DOHH2 (cell line): Measurements from ENCODE around the gene PIK3R2.

ENCODE experiments used
- H3F3A ChIP-seq: fragments of 200-600 bp; sonication (generic), shearing (Covaris generic); 2 replicates; pipeline ENCODE4 v1.6.0; 2016; ENCODE audit warnings: antibody characterized with exemption, mild to moderate bottlenecking; ENCODE audit not compliant: control insufficient read depth, insufficient read depth
- H3K27ac ChIP-seq: fragments of 200-600 bp; sonication (generic); 2 replicates; pipeline ENCODE4 v1.5.1; 2014; ENCODE audit warnings: low read depth, mild to moderate bottlenecking, low read length, moderate library complexity
- H3K27me3 ChIP-seq: fragments of 200-600 bp; sonication (generic); 2 replicates; pipeline ENCODE4 v1.6.1; 2014; ENCODE audit warnings: mild to moderate bottlenecking, low read length, mixed read lengths; ENCODE audit not compliant: control insufficient read depth
- H3K36me3 ChIP-seq: fragments of 200-600 bp; sonication (generic); 2 replicates; pipeline ENCODE4 v1.6.1; 2014; ENCODE audit warnings: mild to moderate bottlenecking, low read length, moderate library complexity, mixed read lengths; ENCODE audit not compliant: control insufficient read depth
- H3K4me1 ChIP-seq: fragments of 200-600 bp; sonication (generic); 2 replicates; pipeline ENCODE4 v1.6.1; 2014; ENCODE audit warnings: mild to moderate bottlenecking, low read length, mixed read lengths; ENCODE audit not compliant: control insufficient read depth
- H3K4me2 ChIP-seq: fragments of 200-600 bp; sonication (generic); 2 replicates; pipeline ENCODE4 v1.6.0; 2014; ENCODE audit warnings: mild to moderate bottlenecking, low read length, moderate library complexity
- H3K4me3 ChIP-seq: fragments of 200-600 bp; sonication (generic); 2 replicates; pipeline ENCODE4 v1.5.1; 2014; ENCODE audit warnings: mild to moderate bottlenecking, low read length, mixed read lengths
- H3K79me2 ChIP-seq: fragments of 200-600 bp; sonication (generic); 2 replicates; pipeline ENCODE4 v1.6.1; 2014; ENCODE audit warnings: mild to moderate bottlenecking, low read length, mixed read lengths; ENCODE audit not compliant: control insufficient read depth
- H3K9me2 ChIP-seq: fragments of 200-600 bp; sonication (generic); replicated peaks from 2 replicates; pipeline ENCODE4 v1.6.1; 2014; ENCODE audit warnings: mild to moderate bottlenecking, low read length, mixed read lengths; ENCODE audit not compliant: control insufficient read depth
- H3K9me3 ChIP-seq: fragments of 200-600 bp; sonication (generic); 2 replicates; pipeline ENCODE4 v1.6.1; 2014; ENCODE audit warnings: antibody characterized with exemption, low read length, mixed read lengths; ENCODE audit not compliant: control insufficient read depth, insufficient read depth
- H4K20me1 ChIP-seq: fragments of 200-600 bp; sonication (generic); 2 replicates; pipeline ENCODE4 v1.6.0; 2014; ENCODE audit warnings: low read depth, mild to moderate bottlenecking, antibody characterized with exemption, low read length, moderate library complexity; ENCODE audit not compliant: control insufficient read depth, insufficient read depth
- CTCF ChIP-seq: fragments of 200-600 bp; sonication (generic); IDR thresholded peaks from one replicate; pipeline ENCODE4 v1.5.1; 2014; ENCODE audit warnings: antibody characterized with exemption, mild to moderate bottlenecking, low read depth, low read length; ENCODE audit not compliant: poor library complexity, severe bottlenecking
- EZH2phosphoT487 ChIP-seq: fragments of 200-600 bp; sonication (generic); IDR thresholded peaks from 2 replicates; pipeline ENCODE4 v1.6.1; 2017; ENCODE audit warnings: borderline replicate concordance, mild to moderate bottlenecking, antibody characterized with exemption, low read length, moderate library complexity, mixed read lengths

Gene PIK3R2

DNA sequence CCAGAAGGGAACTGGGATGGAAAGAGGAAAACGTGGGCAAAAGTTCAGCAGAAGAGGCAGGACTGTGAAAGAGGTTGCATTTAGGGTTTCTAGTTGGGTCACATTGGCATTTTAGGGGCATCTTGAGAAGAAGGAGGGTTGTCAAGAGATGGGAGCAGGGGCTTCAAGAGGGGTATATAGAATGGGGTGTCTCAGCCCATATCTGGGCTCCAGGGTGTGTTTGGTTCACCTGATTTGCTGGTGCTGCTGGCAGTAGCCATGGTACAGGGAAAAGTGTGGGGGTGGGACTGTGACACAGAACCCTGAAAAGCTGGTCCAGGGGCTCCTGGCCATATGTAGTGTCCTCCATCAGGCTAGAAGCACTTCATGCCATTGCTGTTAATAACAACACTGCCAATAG lies 32.8 kb upstream of the PIK3R2 start:
- Histone ChIP-seq H3K79me2 (peaks cover 18% of the 10 kb centered on the region), H3K9me3 (no peaks in the 10 kb centered on the region), H3K27ac (no peak overlapping the region), H3F3A (peaks cover 10% of the 10 kb centered on the region), H3K4me3 (no peak overlapping the region), H3K36me3 (peaks cover 25% of the 10 kb centered on the region), H3K27me3 (no peaks in the 10 kb centered on the region), H4K20me1 (no peaks in the 10 kb centered on the region; the same call in 1 of the 2 replicates), H3K9me2 (no peaks in the 10 kb centered on the region), H3K4me2 (no peak overlapping the region), H3K4me1 (peaks cover 29% of the 10 kb centered on the region)
- TF ChIP-seq EZH2phosphoT487: no peak
- no peak for TF ChIP-seq CTCF

DNA sequence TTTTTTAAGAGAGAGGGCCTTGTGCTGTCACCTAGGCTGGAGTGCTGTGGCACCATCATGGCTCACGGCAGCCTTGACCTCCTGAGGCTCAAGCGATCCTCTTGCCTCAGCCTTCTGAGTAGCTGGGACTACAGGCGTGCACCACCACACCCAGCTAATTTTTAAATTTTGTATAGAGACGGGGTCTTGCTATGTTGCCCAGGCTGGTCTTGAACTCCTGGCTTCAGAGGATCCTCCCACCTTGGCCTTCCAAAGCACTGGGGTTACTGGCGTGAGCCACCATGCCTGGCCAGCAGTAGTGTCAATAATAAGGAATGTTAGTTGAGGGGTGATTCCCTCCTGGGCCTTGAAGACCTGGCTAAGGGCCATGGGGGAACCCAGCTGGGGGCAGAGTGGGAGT lies 31.8 kb upstream of the PIK3R2 start:
- H3K9me2 ChIP-seq: no peaks in the 10 kb centered on the region
- H3K9me3 ChIP-seq: no peaks in the 10 kb centered on the region
- H3F3A ChIP-seq: peaks cover 10% of the 10 kb centered on the region
- TF ChIP-seq EZH2phosphoT487 (no peak), CTCF (no peak)
- no peaks in the 10 kb centered on the region for H3K27me3 ChIP-seq
- H3K4me3 ChIP-seq: no peak overlapping the region
- H3K4me2 ChIP-seq: no peak overlapping the region
- no peak overlapping the region for H3K27ac ChIP-seq
- no peaks in the 10 kb centered on the region; the same call in 1 of the 2 replicates for H4K20me1 ChIP-seq
- H3K36me3 ChIP-seq: peaks cover 25% of the 10 kb centered on the region
- H3K79me2 ChIP-seq: peaks cover 18% of the 10 kb centered on the region
- peaks cover 32% of the 10 kb centered on the region for H3K4me1 ChIP-seq

- TF ChIP-seq CTCF: no peak
- no peak for TF ChIP-seq EZH2phosphoT487
- Histone ChIP-seq H3K9me3 (no peaks in the 10 kb centered on the region), H3K9me2 (no peaks in the 10 kb centered on the region), H4K20me1 (no peaks in the 10 kb centered on the region; the same call in 1 of the 2 replicates), H3K4me2 (no peak overlapping the region), H3K4me3 (no peak overlapping the region), H3K4me1 (peaks cover 26% of the 10 kb centered on the region), H3F3A (peaks cover 10% of the 10 kb centered on the region), H3K36me3 (peaks cover 25% of the 10 kb centered on the region), H3K27ac (no peak overlapping the region), H3K79me2 (peaks cover 18% of the 10 kb centered on the region), H3K27me3 (no peaks in the 10 kb centered on the region)
Measured at GRCh38 chr19:18122424-18122823, 30.5 kb upstream of the PIK3R2 start.
